HEK293 (cell line): ENCODE data around the gene INO80C.
"Not testable (repeated sequence)": the region's sequence is repeated elsewhere in the genome, so short reads cannot be mapped to it uniquely, and the experiment has no call there.

Experiments
- CTCF ChIP-seq: fragments of 450-650 bp; formaldehyde crosslinking; IDR thresholded peaks from 2 replicates; pipeline ENCODE4 v1.5.1; 2016; ENCODE audit warnings: missing biosample characterization, missing genetic modification characterization
- KLF10 ChIP-seq: fragments of 450-650 bp; IDR thresholded peaks from 2 replicates; pipeline ENCODE4 v1.5.1; 2018; ENCODE audit warnings: missing biosample characterization, mild to moderate bottlenecking, missing genetic modification characterization
- PATZ1 ChIP-seq: fragments of 450-650 bp; formaldehyde crosslinking; IDR thresholded peaks from 2 replicates; pipeline ENCODE4 v1.5.1; 2016; ENCODE audit warnings: missing biosample characterization, missing genetic modification characterization
- PBX3 ChIP-seq: sonication (generic); formaldehyde crosslinking; IDR thresholded peaks from 2 replicates; pipeline ENCODE4 v1.8.1; 2022; ENCODE audit warnings: mild to moderate bottlenecking, moderate library complexity, missing genetic modification reagents
- PRDM10 ChIP-seq: fragments of 450-650 bp; formaldehyde crosslinking; IDR thresholded peaks from 2 replicates; pipeline ENCODE4 v1.5.1; 2016; ENCODE audit warnings: missing biosample characterization, missing genetic modification characterization
- ZBTB21 ChIP-seq: fragments of 450-650 bp; formaldehyde crosslinking; IDR thresholded peaks from 2 replicates; pipeline ENCODE4 v1.5.1; 2017; ENCODE audit warnings: missing biosample characterization, missing genetic modification characterization
- ZFHX2 ChIP-seq: fragments of 450-650 bp; formaldehyde crosslinking; conservative IDR thresholded peaks from 2 replicates; pipeline ENCODE4 v1.5.1; 2016; ENCODE audit warnings: missing biosample characterization, missing genetic modification characterization
- ZNF184 ChIP-seq: fragments of 450-650 bp; IDR thresholded peaks from 2 replicates; pipeline ENCODE4 v1.5.1; 2018; ENCODE audit warnings: missing biosample characterization, mild to moderate bottlenecking, missing genetic modification characterization
- ZNF24 ChIP-seq: fragments of 450-650 bp; formaldehyde crosslinking; IDR thresholded peaks from 2 replicates; pipeline ENCODE4 v1.5.1; 2016; ENCODE audit warnings: missing biosample characterization, missing genetic modification characterization
- ZNF449 ChIP-seq: fragments of 450-650 bp; formaldehyde crosslinking; IDR thresholded peaks from 2 replicates; pipeline ENCODE4 v1.5.1; 2017; ENCODE audit warnings: missing biosample characterization, mild to moderate bottlenecking, missing genetic modification characterization, moderate library complexity
- ZNF510 ChIP-seq: fragments of 450-650 bp; formaldehyde crosslinking; IDR thresholded peaks from 2 replicates; pipeline ENCODE4 v1.5.1; 2018; ENCODE audit warnings: mild to moderate bottlenecking, missing genetic modification characterization, missing biosample characterization; ENCODE audit not compliant: insufficient replicate concordance
- ZNF561 ChIP-seq: fragments of 450-650 bp; IDR thresholded peaks from 2 replicates; pipeline ENCODE4 v1.5.1; 2018; ENCODE audit warnings: missing biosample characterization, missing genetic modification characterization, borderline replicate concordance

GRCh38 chr18:35489281-35489680 lies 8.5 kb downstream of the INO80C start:
- TF ChIP-seq ZNF184 (tag by site-specific recombination); KLF10 (tag by site-specific recombination); CTCF; ZNF24 (tag by site-specific recombination); PRDM10; PATZ1 (tag by site-specific recombination); ZNF561 (tag by site-specific recombination); PBX3; ZFHX2 (tag by site-specific recombination); ZNF510 (tag by site-specific recombination); ZBTB21 (tag by site-specific recombination); ZNF449 (tag by site-specific recombination): not testable (repeated sequence)
